Peyer's patch (tissue), 4 donors: ENCODE measurements around the gene CPLX4. TPM values are rescaled to one million over a fixed set of nuclear protein-coding genes. Genes with fewer than 3 reads are reported as not detected.

Experiments used
- DNase-seq, 3 donors: peaks; one replicate each; pipeline ENCODE4 v3.0.0-alpha.2; 2017 to 2019
- H3K27ac ChIP-seq, 4 donors: fragments of 200-600 bp; sonication (generic); one replicate each; pipeline ENCODE4 v1.5.1; 2016 to 2019
- H3K27me3 ChIP-seq, 2 donors: fragments of 200-600 bp; sonication (generic); one replicate each; pipeline ENCODE4 v1.5.1; 2019
- H3K36me3 ChIP-seq, 3 donors: fragments of 200-600 bp; sonication (generic); one replicate each; pipeline ENCODE4 v1.5.1; 2016 to 2019
- H3K4me1 ChIP-seq, 4 donors: fragments of 200-600 bp; sonication (generic); one replicate each; pipeline ENCODE4 v1.5.1; 2016 to 2019
- H3K4me3 ChIP-seq, 4 donors: fragments of 200-600 bp; sonication (generic); 1 replicate in 3 of 4; 2 replicates in 1 of 4; pipeline ENCODE4 v1.5.1; 2016 to 2019; ENCODE audit warnings: mild to moderate bottlenecking in 1 of 4
- H3K9me3 ChIP-seq, 4 donors: fragments of 200-600 bp; sonication (generic); one replicate each; pipeline ENCODE4 v1.5.1; 2016 to 2019; ENCODE audit warnings: mild to moderate bottlenecking in 1 of 4
- POLR2A ChIP-seq, 2 donors: fragments of 450-650 bp; IDR thresholded peaks; one replicate each; pipeline ENCODE4 v1.5.1; 2017; ENCODE audit warnings: antibody characterized with exemption in 2 of 2, mild to moderate bottlenecking in 2 of 2, moderate library complexity in 2 of 2
- total RNA-seq, 4 donors: library from RNA; depleted of rRNA; stranded (reverse); fragments of >200 nt; gene quantifications; one replicate each; pipeline ENCODE4 v1.1.0, GENCODE V29; 2016
- TF ChIP-seq, protein P1 (sequence below), 6 experiments: fragments of 450-650 bp in 4 of 6; fragments of 200-600 bp in 2 of 6; sonication (generic) in 1 of 6; IDR thresholded peaks; one replicate each; pipeline ENCODE4 v1.5.1; 2017 to 2019; ENCODE audit warnings: antibody characterized with exemption in 6 of 6, mild to moderate bottlenecking in 3 of 6, moderate library complexity in 1 of 6

The CPLX4 gene
- total RNA-seq, 4 donors from 2014 or later: not detected

DNA sequence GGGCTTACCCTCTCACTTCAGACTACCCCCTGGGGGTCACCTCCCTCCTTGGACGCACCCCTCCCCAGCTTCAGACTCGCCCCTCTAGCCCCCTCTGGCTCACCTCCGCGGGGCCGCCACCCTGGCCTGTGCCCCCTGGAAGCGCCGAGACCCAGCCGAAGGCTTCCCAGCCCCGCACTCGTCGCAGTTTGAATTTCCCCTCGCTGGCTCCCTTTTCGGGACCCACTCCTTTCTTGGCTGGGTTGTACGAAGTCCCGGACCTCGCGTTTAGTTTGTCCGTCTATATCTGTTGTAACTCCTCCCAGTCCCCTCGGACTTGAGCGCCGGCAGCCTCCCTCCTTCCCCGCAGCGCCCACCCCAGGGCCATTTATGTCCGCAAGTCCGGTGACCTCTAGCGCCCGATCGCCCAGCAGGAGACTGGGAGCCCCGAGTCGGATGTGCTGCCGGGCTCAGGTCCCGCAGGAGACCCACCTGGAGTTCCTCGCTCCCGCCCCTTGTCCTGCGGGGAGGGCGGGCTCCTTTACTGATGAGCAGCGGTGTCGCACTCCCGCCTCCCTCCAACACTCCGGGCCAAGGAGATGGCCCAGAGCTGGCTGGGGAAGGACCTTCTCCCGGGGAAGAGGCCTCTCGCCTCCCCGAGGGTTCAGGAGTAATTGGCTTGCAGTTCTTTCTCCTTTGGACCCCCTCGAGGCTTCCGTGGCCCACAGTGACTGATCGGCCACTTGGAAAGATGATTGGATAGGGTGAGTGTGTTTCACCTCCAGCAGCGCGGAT, 44.5 kb downstream of the CPLX4 start:
- TF ChIP-seq, protein P1, sequence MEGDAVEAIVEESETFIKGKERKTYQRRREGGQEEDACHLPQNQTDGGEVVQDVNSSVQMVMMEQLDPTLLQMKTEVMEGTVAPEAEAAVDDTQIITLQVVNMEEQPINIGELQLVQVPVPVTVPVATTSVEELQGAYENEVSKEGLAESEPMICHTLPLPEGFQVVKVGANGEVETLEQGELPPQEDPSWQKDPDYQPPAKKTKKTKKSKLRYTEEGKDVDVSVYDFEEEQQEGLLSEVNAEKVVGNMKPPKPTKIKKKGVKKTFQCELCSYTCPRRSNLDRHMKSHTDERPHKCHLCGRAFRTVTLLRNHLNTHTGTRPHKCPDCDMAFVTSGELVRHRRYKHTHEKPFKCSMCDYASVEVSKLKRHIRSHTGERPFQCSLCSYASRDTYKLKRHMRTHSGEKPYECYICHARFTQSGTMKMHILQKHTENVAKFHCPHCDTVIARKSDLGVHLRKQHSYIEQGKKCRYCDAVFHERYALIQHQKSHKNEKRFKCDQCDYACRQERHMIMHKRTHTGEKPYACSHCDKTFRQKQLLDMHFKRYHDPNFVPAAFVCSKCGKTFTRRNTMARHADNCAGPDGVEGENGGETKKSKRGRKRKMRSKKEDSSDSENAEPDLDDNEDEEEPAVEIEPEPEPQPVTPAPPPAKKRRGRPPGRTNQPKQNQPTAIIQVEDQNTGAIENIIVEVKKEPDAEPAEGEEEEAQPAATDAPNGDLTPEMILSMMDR (IDR thresholded peaks at IDR 0.05): no peak
- no peak for TF ChIP-seq POLR2A (IDR thresholded peaks at IDR 0.05)
- no peak for DNase-seq

DNA sequence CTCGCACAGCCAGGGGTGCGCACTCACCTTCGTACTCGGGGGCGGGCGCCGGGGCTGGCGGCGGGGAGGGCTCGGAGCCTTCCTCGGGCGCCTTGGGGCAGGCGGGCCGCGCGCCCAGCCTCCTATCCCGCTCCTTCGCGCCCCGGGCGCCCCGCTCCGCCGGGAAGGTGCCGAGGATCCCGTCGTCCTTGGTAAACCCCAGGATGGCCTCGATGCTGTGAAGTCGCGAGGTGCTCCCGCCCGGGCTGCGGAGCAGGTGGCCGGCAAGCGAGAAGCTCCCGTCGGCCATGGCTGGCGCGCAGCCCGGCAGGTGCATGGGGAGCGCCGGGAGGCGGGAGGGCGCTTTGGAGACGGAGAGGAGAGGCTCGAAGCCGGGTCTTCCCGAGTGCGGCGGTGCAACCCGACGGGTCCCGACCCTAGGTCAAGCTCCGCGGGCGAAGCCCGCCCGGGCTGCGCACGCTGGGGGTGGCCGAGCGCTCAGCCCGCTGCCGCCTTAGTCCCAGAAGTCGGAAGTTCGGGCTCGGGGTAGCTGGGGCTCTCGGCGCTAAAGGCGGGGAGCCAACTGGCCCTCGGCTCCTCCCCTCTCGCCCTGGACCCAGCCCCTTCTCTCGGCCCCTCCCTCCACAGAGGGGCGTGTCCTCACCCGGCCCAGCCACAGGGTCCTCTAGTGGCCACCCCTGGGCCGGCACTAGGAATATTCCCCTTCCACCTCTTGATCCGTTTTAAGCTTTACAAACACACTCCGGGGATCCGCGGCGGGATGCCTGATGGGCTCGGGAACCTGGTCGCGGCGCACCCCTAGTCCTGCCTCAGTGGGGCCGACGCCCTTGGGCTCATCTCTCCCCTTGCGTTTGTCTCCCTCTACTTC, 45.3 kb downstream of the CPLX4 start, which contains the start of gene RAX:
Gene RAX (minus strand): TSS at position 564 of the 868 bp plus-strand sequence. CDS start 248 bp downstream, at position 316.
- peaks cover 0 to 27% (median 12%) of the 10 kb centered on the region in 4 donors for H3K4me1 ChIP-seq
- DNase-seq: no peak
- no peak within 1 kb of the TSS for H3K27ac ChIP-seq
- H3K27me3 ChIP-seq: peaks cover 0 to 62% of the 10 kb centered on the region in 2 donors
- no peaks in the 10 kb centered on the region for H3K36me3 ChIP-seq
- TF ChIP-seq POLR2A (IDR thresholded peaks at IDR 0.05): no peak
- TF ChIP-seq, protein P1 (IDR thresholded peaks at IDR 0.05): peak in 1 of 6 experiments; percentile 5
- H3K4me3 ChIP-seq: peak within 1 kb of the TSS in 3 of 4 donors; percentile 16 to 30 (median 17)
- peaks cover 0 to 4% (median 0%) of the 10 kb centered on the region in 4 donors for H3K9me3 ChIP-seq

More for the DNA sequence above, 44.5 kb downstream of the CPLX4 start:
- Histone ChIP-seq H3K27ac (no peak overlapping the region), H3K4me3 (no peak overlapping the region), H3K27me3 (peaks cover 0 to 54% of the 10 kb centered on the region in 2 donors), H3K9me3 (peaks cover 0 to 4% (median 0%) of the 10 kb centered on the region in 4 donors), H3K36me3 (no peaks in the 10 kb centered on the region), H3K4me1 (peaks cover 0 to 22% (median 12%) of the 10 kb centered on the region in 4 donors)

DNA sequence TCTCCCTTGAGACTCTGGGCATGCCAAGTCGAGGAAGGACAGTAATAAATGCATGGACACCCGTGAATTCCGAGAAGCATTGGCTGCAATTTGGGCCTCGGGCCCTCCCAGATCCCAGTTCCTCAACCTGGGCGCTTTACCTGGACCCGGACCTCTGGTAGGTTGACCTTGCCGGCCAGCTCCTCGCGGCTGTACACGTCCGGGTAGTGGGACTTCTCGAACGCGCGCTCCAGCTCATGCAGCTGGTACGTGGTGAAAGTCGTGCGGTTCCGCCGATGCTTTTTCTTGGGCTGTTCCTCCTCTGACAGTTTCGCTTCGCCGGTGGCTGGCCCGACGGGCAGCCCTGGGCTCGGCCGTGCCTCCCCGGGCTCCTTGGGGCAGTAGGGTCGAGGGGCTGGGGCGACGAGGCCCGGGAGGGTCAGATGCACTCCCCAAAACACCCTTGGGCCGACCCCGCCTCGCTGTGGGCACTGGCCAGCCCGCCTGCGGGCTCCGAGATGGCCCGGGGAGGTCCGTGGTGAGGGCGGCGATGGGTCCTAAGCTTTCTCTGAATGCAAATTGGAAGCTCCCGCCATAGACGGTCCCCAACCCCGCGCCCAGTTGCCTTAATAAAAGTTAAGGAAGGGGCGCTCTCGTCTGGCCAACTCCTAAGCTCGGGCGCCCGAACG, 46.1 kb downstream of the CPLX4 start:
- H3K4me3 ChIP-seq: peak overlapping the region in 3 of 4 donors; percentile 3 to 30 (median 12)
- H3K36me3 ChIP-seq: no peaks in the 10 kb centered on the region
- H3K9me3 ChIP-seq: peaks cover 0 to 4% (median 0%) of the 10 kb centered on the region in 4 donors
- peaks cover 0 to 70% of the 10 kb centered on the region in 2 donors for H3K27me3 ChIP-seq
- TF ChIP-seq, protein P1 (IDR thresholded peaks at IDR 0.05): no peak
- no peak for TF ChIP-seq POLR2A (IDR thresholded peaks at IDR 0.05)
- H3K27ac ChIP-seq: no peak overlapping the region
- peaks cover 0 to 27% (median 12%) of the 10 kb centered on the region in 4 donors for H3K4me1 ChIP-seq
- DNase-seq: no peak

DNA sequence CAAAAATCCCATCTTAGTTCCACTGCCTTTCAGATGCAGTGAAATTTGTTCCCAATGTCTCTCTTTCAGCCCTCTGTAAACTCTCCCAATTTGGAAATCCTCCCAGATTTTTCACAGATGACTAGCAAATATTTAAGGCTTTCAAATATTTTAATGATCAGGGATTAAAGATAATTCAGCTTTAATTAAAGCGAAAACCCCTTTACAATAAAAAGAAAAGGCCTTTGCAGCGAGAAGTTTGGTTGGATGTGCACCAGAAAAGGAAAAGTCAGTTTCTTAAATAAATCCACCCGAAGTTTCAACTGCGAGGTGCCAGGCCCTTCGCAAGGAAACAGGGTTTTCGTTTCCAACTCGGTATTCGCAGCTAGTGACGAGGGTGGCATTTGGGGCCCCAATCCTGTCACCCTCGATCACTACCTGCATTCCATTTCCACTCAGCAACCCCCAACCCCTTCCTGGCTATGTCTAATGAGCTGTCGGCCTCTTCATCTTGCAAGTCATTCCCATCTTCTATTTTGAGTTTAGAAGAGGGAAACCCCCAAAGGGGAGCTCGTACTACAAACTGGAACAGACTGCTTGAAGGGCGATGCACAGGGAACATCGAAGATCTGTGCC, 46.7 kb downstream of the CPLX4 start:
- H3K4me3 ChIP-seq: no peak overlapping the region
- DNase-seq: no peak
- peaks cover 0 to 71% of the 10 kb centered on the region in 2 donors for H3K27me3 ChIP-seq
- peaks cover 0 to 27% (median 12%) of the 10 kb centered on the region in 4 donors for H3K4me1 ChIP-seq
- no peak overlapping the region for H3K27ac ChIP-seq
- H3K36me3 ChIP-seq: no peaks in the 10 kb centered on the region
- no peak for TF ChIP-seq POLR2A (IDR thresholded peaks at IDR 0.05)
- TF ChIP-seq, protein P1 (IDR thresholded peaks at IDR 0.05): no peak
- H3K9me3 ChIP-seq: peaks cover 0 to 4% (median 0%) of the 10 kb centered on the region in 4 donors
